Activated T-helper 1 cell treated with Interleukin-2 at 50 U/mL for 16 hours (primary cell): Measurements from ENCODE around the gene IRGM.
"Not testable (repeated sequence)": the region's sequence is repeated elsewhere in the genome, so short reads cannot be mapped to it uniquely, and the experiment has no call there.

Experiments used
- DNase-seq: peaks from one replicate; pipeline ENCODE4 v3.0.0-alpha.2; 2020; ENCODE audit warnings: low read depth

IRGM gene

GRCh38 chr5:150846308-150846653, at the start of gene IRGM:
TSS of gene IRGM (plus strand) at chr5:150846521. CDS start at chr5:150848124, 1,603 bp downstream.
- not testable (repeated sequence) for DNase-seq

- DNase-seq = no peak
Observed at GRCh38 chr5:150797384-150797783, 48.9 kb upstream of the IRGM start.

- DNase-seq = no peak
Observed at GRCh38 chr5:150801117-150801927, 45.0 kb upstream of the IRGM start.

GRCh38 chr5:150804388-150804787, 41.9 kb upstream of the IRGM start:
- no peak for DNase-seq

GRCh38 chr5:150809363-150809762, 37.0 kb upstream of the IRGM start:
- no peak for DNase-seq

- no peak for DNase-seq
Observed at GRCh38 chr5:150815010-150815409, 31.3 kb upstream of the IRGM start.

GRCh38 chr5:150816946-150817345, 29.4 kb upstream of the IRGM start:
- no peak for DNase-seq

GRCh38 chr5:150829744-150830143, 16.6 kb upstream of the IRGM start:
- DNase-seq = no peak

GRCh38 chr5:150831821-150832220, 14.5 kb upstream of the IRGM start:
- not testable (repeated sequence) for DNase-seq

GRCh38 chr5:150836064-150836463, 10.3 kb upstream of the IRGM start:
- DNase-seq = no peak

GRCh38 chr5:150836703-150837102, 9.6 kb upstream of the IRGM start:
- no peak for DNase-seq

GRCh38 chr5:150845185-150845859, 999 bp upstream of the IRGM start:
- DNase-seq = not testable (repeated sequence)

GRCh38 chr5:150846654-150847333, 473 bp downstream of the IRGM start:
- DNase-seq = no peak

- DNase-seq = no peak
Observed at GRCh38 chr5:150847334-150847695, 994 bp downstream of the IRGM start.

GRCh38 chr5:150848271-150848670, 1.9 kb downstream of the IRGM start:
- no peak for DNase-seq

- DNase-seq = no peak
Observed at GRCh38 chr5:150851039-150851438, 4.7 kb downstream of the IRGM start.

GRCh38 chr5:150853561-150853960, 7.2 kb downstream of the IRGM start:
- no peak for DNase-seq

- DNase-seq = not testable (repeated sequence)
Observed at GRCh38 chr5:150856700-150857099, 10.4 kb downstream of the IRGM start.

GRCh38 chr5:150860246-150860821, 14.0 kb downstream of the IRGM start:
- no peak for DNase-seq

- DNase-seq = no peak
Observed at GRCh38 chr5:150862070-150862469, 15.7 kb downstream of the IRGM start.

- DNase-seq = no peak
Observed at GRCh38 chr5:150879358-150879757, 33.0 kb downstream of the IRGM start.
